ENCODE results near the gene PLXNA1.

PLXNA1 gene

GRCh38 chr3:126967386-126967785 lies 15.5 kb upstream of the PLXNA1 start:
- no peak for TF ChIP-seq CTCF (IDR thresholded peaks at IDR 0.05; ENCODE audit: low read length, missing control alignments)
- no peak overlapping the region for H3K4me3 ChIP-seq (replicated peaks; ENCODE audit: low read depth, low read length)
- no peak for DNase-seq (ENCODE audit: low read depth)

DNA sequence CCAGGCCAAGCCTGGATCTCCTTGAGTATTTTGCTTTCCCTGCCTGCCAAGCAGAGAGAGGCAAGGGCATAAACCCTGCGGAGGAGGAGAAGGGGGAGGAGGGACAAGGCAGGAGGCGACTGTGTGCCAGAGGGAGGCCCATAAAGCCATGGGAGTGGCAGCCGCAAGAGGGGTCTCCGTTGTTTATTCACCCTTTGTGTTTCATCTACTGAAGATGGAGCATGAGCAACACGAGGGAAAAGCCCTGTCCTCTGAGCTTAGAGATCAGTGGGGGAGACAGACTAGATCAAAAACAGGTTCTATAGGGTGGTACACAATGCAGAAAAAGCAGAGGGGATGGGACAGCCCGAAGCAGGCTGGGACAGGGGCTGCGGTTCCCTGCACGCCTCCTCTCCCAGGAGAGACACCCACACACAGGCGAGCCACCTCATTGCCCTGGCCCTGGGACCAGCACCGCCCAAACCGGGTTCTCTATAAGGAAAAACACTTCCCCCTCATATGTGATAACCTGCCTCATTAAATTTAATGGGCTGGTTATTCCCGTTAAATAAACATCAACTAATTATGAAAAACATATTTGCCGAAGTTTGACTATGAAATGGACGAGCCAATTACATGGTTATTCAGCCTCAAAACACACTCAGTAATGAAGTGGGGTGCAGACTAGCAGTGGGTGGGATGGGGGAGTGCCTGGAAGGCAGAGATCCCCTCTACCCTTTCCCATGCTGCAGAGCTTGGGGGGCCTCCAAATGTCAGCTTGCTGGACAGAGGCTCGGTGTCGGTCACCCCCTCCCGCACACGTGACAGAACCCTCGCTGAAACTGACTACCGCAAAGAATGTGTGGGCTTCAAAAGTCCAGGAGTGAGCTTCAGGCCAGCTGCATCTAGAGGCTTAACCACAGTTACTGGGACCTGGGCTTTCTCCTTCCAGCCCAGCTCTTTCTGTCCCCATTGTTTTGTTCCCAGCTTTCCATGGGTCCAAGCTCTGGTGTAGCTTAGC lies 14.2 kb upstream of the PLXNA1 start:
- no peak for TF ChIP-seq CTCF (IDR thresholded peaks at IDR 0.05; ENCODE audit: low read length, missing control alignments)
- no peak overlapping the region for H3K4me3 ChIP-seq (replicated peaks; ENCODE audit: low read depth, low read length)

GRCh38 chr3:126969586-126969985 lies 13.3 kb upstream of the PLXNA1 start:
- TF ChIP-seq CTCF (IDR thresholded peaks at IDR 0.05; ENCODE audit: low read length, missing control alignments) = no peak
- DNase-seq (ENCODE audit: low read depth) = no peak

More for the DNA sequence above, 14.2 kb upstream of the PLXNA1 start:
- no peak for DNase-seq (ENCODE audit: low read depth)

DNA sequence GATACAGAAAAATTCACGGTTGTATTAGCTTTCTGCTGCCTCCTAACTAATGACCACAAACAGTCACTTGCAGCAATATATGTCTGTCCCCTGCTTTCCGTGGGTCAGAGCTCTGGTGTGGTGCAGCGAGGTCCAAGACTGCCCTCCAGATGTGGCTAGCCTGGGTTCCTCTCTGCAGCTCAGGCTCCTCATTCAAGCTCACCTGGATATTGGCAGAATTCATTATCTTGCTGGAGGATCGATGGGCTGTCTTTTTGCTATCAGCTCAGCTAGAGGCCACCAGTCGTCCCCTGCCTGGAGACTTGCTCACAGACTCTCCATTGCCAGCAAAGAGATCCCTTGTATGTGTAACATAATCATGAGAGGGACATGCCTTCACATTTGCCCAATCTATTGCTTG lies 12.8 kb upstream of the PLXNA1 start:
- H3K4me3 ChIP-seq (replicated peaks; ENCODE audit: low read depth, low read length) = no peak overlapping the region
- no peak for TF ChIP-seq CTCF (IDR thresholded peaks at IDR 0.05; ENCODE audit: low read length, missing control alignments)
- no peak for DNase-seq (ENCODE audit: low read depth)

More at GRCh38 chr3:126969586-126969985, 13.3 kb upstream of the PLXNA1 start:
- H3K4me3 ChIP-seq (replicated peaks; ENCODE audit: low read depth, low read length) = no peak overlapping the region

DNA sequence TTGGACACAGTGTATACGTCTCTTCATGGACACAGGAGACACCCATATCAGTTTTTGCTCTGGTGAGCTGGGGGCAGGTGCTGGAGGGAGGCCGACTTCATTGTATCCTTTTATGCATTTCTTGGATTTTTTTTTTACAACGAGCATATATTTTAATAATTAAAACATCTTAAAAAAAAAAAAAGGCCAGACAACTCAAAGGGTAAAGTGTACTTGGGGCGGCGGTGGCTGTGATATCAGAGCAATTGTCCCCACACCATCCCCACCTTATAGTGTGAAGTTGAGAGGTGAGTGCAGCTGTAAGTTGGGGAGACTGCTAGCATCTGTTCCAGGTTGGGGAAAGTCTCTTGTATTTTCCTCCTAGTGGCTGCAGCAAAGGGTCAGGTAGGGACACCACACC lies 12.0 kb upstream of the PLXNA1 start:
- no peak for DNase-seq (ENCODE audit: low read depth)
- H3K4me3 ChIP-seq (replicated peaks; ENCODE audit: low read depth, low read length) = no peak overlapping the region
- no peak for TF ChIP-seq CTCF (IDR thresholded peaks at IDR 0.05; ENCODE audit: low read length, missing control alignments)

DNA sequence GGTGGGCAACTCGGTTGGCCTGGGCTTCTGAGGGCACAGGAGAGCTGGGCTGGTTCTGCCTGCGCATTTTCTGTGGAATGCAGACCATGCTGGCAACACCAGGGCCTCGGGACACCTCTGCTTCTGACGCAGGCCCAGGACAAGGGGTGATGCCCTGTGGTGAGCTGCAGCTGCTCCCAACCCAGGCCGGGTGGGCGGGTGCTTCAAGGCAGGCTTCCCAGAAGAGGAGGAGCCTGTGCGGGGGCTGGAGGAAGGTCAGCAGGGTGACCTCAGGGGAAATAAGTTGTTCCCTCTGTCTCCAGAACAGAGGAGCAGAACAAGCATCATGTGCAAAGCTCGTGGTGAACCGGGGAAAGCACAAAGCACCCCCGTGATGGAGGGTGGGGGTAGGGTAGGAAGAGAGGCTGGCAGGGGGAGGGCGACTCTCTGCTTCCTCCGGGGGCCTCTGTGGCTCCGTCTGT lies 11.0 kb upstream of the PLXNA1 start:
- H3K4me3 ChIP-seq (replicated peaks; ENCODE audit: low read depth, low read length) = no peak overlapping the region
- no peak for TF ChIP-seq CTCF (IDR thresholded peaks at IDR 0.05; ENCODE audit: low read length, missing control alignments)
- DNase-seq (ENCODE audit: low read depth) = peak; percentile 76

Data from fibroblast of pulmonary artery (primary cell).